DOHH2 (cell line): ENCODE data around the gene ZDHHC9.

Experiments
- H3F3A ChIP-seq: fragments of 200-600 bp; sonication (generic), shearing (Covaris generic); 2 replicates; pipeline ENCODE4 v1.6.0; 2016; ENCODE audit warnings: antibody characterized with exemption, mild to moderate bottlenecking; ENCODE audit not compliant: control insufficient read depth, insufficient read depth
- H3K27ac ChIP-seq: fragments of 200-600 bp; sonication (generic); 2 replicates; pipeline ENCODE4 v1.5.1; 2014; ENCODE audit warnings: low read depth, mild to moderate bottlenecking, low read length, moderate library complexity
- H3K27me3 ChIP-seq: fragments of 200-600 bp; sonication (generic); 2 replicates; pipeline ENCODE4 v1.6.1; 2014; ENCODE audit warnings: mild to moderate bottlenecking, low read length, mixed read lengths; ENCODE audit not compliant: control insufficient read depth
- H3K36me3 ChIP-seq: fragments of 200-600 bp; sonication (generic); 2 replicates; pipeline ENCODE4 v1.6.1; 2014; ENCODE audit warnings: mild to moderate bottlenecking, low read length, moderate library complexity, mixed read lengths; ENCODE audit not compliant: control insufficient read depth
- H3K4me1 ChIP-seq: fragments of 200-600 bp; sonication (generic); 2 replicates; pipeline ENCODE4 v1.6.1; 2014; ENCODE audit warnings: mild to moderate bottlenecking, low read length, mixed read lengths; ENCODE audit not compliant: control insufficient read depth
- H3K4me2 ChIP-seq: fragments of 200-600 bp; sonication (generic); 2 replicates; pipeline ENCODE4 v1.6.0; 2014; ENCODE audit warnings: mild to moderate bottlenecking, low read length, moderate library complexity
- H3K4me3 ChIP-seq: fragments of 200-600 bp; sonication (generic); 2 replicates; pipeline ENCODE4 v1.5.1; 2014; ENCODE audit warnings: mild to moderate bottlenecking, low read length, mixed read lengths
- H3K79me2 ChIP-seq: fragments of 200-600 bp; sonication (generic); 2 replicates; pipeline ENCODE4 v1.6.1; 2014; ENCODE audit warnings: mild to moderate bottlenecking, low read length, mixed read lengths; ENCODE audit not compliant: control insufficient read depth
- H3K9me2 ChIP-seq: fragments of 200-600 bp; sonication (generic); replicated peaks from 2 replicates; pipeline ENCODE4 v1.6.1; 2014; ENCODE audit warnings: mild to moderate bottlenecking, low read length, mixed read lengths; ENCODE audit not compliant: control insufficient read depth
- H3K9me3 ChIP-seq: fragments of 200-600 bp; sonication (generic); 2 replicates; pipeline ENCODE4 v1.6.1; 2014; ENCODE audit warnings: antibody characterized with exemption, low read length, mixed read lengths; ENCODE audit not compliant: control insufficient read depth, insufficient read depth
- H4K20me1 ChIP-seq: fragments of 200-600 bp; sonication (generic); 2 replicates; pipeline ENCODE4 v1.6.0; 2014; ENCODE audit warnings: low read depth, mild to moderate bottlenecking, antibody characterized with exemption, low read length, moderate library complexity; ENCODE audit not compliant: control insufficient read depth, insufficient read depth
- EZH2phosphoT487 ChIP-seq: fragments of 200-600 bp; sonication (generic); IDR thresholded peaks from 2 replicates; pipeline ENCODE4 v1.6.1; 2017; ENCODE audit warnings: borderline replicate concordance, mild to moderate bottlenecking, antibody characterized with exemption, low read length, moderate library complexity, mixed read lengths
- TF ChIP-seq, protein P1 (sequence below): fragments of 200-600 bp; sonication (generic); IDR thresholded peaks from one replicate; pipeline ENCODE4 v1.5.1; 2014; ENCODE audit warnings: antibody characterized with exemption, mild to moderate bottlenecking, low read depth, low read length; ENCODE audit not compliant: poor library complexity, severe bottlenecking

The ZDHHC9 gene

DNA sequence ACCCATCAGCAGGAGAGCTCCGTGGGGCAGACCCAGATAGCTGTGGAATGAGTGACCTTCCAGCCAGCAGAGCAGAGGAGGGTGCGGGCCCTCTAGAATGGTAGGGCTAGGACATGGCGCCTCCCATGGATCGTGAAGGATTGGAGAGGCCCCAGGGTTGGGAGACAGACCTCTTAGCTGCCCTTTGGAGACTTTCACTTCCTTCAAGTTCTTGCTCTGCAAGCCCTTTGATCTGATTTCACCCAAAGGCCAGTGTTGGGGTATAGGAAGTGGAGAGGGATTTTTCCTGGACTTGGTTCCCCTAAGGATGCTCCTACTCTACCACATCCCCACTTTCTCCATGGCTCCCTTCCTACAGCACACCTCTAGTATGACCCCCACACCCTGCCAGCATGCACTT is 61.0 kb downstream of the ZDHHC9 start:
- peaks cover 68% of the 10 kb centered on the region for H3K4me1 ChIP-seq
- H4K20me1 ChIP-seq, result peaks cover 14% of the 10 kb centered on the region
- peak overlapping the region; percentile 97 for H3K4me3 ChIP-seq
- no peaks in the 10 kb centered on the region for H3K27me3 ChIP-seq
- no peaks in the 10 kb centered on the region for H3K9me3 ChIP-seq
- peaks cover 68% of the 10 kb centered on the region for H3K36me3 ChIP-seq
- peak overlapping the region; percentile 97 for H3K4me2 ChIP-seq
- H3K9me2 ChIP-seq, result no peaks in the 10 kb centered on the region
- H3K79me2 ChIP-seq, result peaks cover 89% of the 10 kb centered on the region
- no peak for TF ChIP-seq EZH2phosphoT487
- TF ChIP-seq, protein P1, sequence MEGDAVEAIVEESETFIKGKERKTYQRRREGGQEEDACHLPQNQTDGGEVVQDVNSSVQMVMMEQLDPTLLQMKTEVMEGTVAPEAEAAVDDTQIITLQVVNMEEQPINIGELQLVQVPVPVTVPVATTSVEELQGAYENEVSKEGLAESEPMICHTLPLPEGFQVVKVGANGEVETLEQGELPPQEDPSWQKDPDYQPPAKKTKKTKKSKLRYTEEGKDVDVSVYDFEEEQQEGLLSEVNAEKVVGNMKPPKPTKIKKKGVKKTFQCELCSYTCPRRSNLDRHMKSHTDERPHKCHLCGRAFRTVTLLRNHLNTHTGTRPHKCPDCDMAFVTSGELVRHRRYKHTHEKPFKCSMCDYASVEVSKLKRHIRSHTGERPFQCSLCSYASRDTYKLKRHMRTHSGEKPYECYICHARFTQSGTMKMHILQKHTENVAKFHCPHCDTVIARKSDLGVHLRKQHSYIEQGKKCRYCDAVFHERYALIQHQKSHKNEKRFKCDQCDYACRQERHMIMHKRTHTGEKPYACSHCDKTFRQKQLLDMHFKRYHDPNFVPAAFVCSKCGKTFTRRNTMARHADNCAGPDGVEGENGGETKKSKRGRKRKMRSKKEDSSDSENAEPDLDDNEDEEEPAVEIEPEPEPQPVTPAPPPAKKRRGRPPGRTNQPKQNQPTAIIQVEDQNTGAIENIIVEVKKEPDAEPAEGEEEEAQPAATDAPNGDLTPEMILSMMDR, result no peak
- H3F3A ChIP-seq, result peaks cover 14% of the 10 kb centered on the region; the same call in 1 of the 2 replicates
- H3K27ac ChIP-seq, result peak overlapping the region; percentile 82

DNA sequence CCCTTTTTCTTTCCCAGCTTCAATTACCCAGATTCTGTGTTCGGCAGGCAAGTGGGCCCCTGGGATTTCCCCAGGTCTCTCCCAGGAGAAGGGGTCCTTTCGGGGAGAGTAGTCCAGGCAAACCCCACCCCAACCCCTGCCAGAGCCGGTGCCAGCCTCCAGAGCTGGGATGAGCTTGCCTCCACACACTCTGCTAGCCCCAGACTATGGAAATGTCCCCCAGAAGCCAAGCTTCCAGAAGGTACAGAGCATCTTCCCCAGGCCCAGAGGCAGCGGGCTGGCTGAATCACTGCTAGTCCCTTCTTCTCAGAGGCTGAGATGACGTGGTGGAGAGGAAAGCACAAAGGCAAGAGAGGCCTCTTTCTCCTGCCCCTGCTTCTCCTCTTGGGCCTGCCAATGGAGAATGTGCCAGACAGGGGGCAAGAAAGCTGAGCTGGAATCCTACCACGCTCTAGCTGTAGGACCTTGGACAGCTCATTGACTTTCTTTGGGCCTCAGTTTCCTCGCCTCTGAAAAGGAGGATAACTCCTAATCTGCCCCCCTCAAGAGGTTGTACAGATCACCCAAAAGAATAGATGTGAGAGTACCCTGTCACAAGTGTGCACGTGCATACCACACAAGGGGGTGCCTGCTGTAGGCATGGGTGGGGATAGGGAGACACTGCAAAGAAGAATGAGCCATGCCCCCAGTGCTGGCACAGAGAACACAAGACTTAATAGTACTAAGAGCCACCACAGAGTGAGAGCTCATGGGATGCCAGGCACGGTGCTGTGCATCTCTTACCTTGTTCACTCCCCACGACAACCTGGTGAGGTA is 61.8 kb downstream of the ZDHHC9 start:
- Histone ChIP-seq H3K27me3 (no peaks in the 10 kb centered on the region), H3K4me2 (peak overlapping the region; percentile 97), H4K20me1 (peaks cover 14% of the 10 kb centered on the region), H3K9me2 (no peaks in the 10 kb centered on the region), H3F3A (peaks cover 14% of the 10 kb centered on the region; the same call in 1 of the 2 replicates), H3K36me3 (peaks cover 61% of the 10 kb centered on the region), H3K27ac (peak overlapping the region; percentile 82), H3K4me1 (peaks cover 77% of the 10 kb centered on the region), H3K9me3 (no peaks in the 10 kb centered on the region), H3K4me3 (peak overlapping the region; percentile 97), H3K79me2 (peaks cover 84% of the 10 kb centered on the region)
- TF ChIP-seq, protein P1, result no peak
- no peak for TF ChIP-seq EZH2phosphoT487

DNA sequence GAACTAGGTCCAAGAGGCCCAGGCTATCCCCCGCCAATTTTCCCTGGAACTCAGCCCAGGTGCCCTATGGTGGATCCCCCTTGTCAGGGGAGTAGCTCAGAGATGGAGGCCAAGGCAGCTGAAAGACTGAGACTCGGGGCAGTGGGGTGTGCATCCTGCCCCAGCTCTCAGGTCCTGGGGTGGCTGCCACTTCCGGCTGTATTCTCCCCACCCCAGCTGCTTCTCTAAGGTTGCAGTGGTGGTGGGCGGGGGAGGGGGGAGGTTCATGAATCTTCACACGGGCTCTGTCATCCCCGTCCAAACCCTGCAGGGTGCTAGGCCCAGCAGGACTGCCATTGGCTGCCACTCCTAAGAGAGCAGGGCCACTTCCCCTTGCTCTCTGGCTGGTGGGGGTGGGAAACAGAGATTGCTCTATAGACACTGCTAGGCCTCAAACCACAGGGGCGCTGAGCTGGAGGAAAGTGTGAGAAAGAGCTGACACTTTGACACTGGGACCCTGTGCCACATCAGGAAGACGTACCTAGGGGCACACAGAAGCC is 62.5 kb downstream of the ZDHHC9 start:
- Histone ChIP-seq H3K4me1 (peaks cover 78% of the 10 kb centered on the region), H3K36me3 (peaks cover 58% of the 10 kb centered on the region), H3K79me2 (peaks cover 78% of the 10 kb centered on the region), H3K4me2 (peak overlapping the region; percentile 97), H3K27me3 (no peaks in the 10 kb centered on the region), H3F3A (peaks cover 14% of the 10 kb centered on the region; the same call in 1 of the 2 replicates), H3K9me2 (no peaks in the 10 kb centered on the region), H3K9me3 (no peaks in the 10 kb centered on the region), H3K27ac (peak overlapping the region; percentile 94), H4K20me1 (peaks cover 14% of the 10 kb centered on the region), H3K4me3 (peak overlapping the region; percentile 97)
- TF ChIP-seq, protein P1, result no peak
- TF ChIP-seq EZH2phosphoT487, result no peak
